Peyer's patch (tissue), 4 donors: Measurements from ENCODE around the gene GLTP.

Experiments
- CTCF ChIP-seq, 6 experiments: fragments of 450-650 bp in 4 of 6; fragments of 200-600 bp in 2 of 6; sonication (generic) in 1 of 6; IDR thresholded peaks; one replicate each; pipeline ENCODE4 v1.5.1; 2017 to 2019; ENCODE audit warnings: antibody characterized with exemption in 6 of 6, mild to moderate bottlenecking in 3 of 6, moderate library complexity in 1 of 6
- POLR2A ChIP-seq, 2 donors: fragments of 450-650 bp; IDR thresholded peaks; one replicate each; pipeline ENCODE4 v1.5.1; 2017; ENCODE audit warnings: antibody characterized with exemption in 2 of 2, mild to moderate bottlenecking in 2 of 2, moderate library complexity in 2 of 2

- no peak for TF ChIP-seq CTCF (IDR thresholded peaks at IDR 0.05)
- no peak for TF ChIP-seq POLR2A (IDR thresholded peaks at IDR 0.05)
These were observed 1.6 kb downstream of the GLTP start for GRCh38 chr12:109878749-109879148.
